KOPT-K1 (cell line): ENCODE measurements around the gene DNMT3A.

Experiments used
- H3K27ac ChIP-seq: fragments of 200-600 bp; sonication (generic); 2 replicates; pipeline ENCODE4 v1.5.1; 2016; ENCODE audit warnings: antibody characterized with exemption, mild to moderate bottlenecking, low read depth, low read length; ENCODE audit not compliant: poor library complexity, severe bottlenecking
- H3K36me3 ChIP-seq: fragments of 200-600 bp; sonication (generic); 2 replicates; pipeline ENCODE4 v1.5.1; 2017; ENCODE audit warnings: antibody characterized with exemption, mild to moderate bottlenecking, low read length, moderate library complexity; ENCODE audit not compliant: insufficient read depth
- H3K9me3 ChIP-seq: fragments of 200-600 bp; sonication (generic); 2 replicates; pipeline ENCODE4 v1.5.1; 2017; ENCODE audit warnings: antibody characterized with exemption, low read length, mild to moderate bottlenecking; ENCODE audit not compliant: insufficient read depth, poor library complexity, severe bottlenecking

DNMT3A gene

GRCh38 chr2:25365241-25365640, 23.5 kb upstream of the DNMT3A start:
- Histone ChIP-seq H3K27ac (no peak overlapping the region), H3K36me3 (no peaks in the 10 kb centered on the region), H3K9me3 (no peaks in the 10 kb centered on the region)

GRCh38 chr2:25363733-25364132, 22.0 kb upstream of the DNMT3A start:
- Histone ChIP-seq H3K27ac (no peak overlapping the region), H3K9me3 (no peaks in the 10 kb centered on the region), H3K36me3 (no peaks in the 10 kb centered on the region)

- no peaks in the 10 kb centered on the region for H3K36me3 ChIP-seq
- H3K27ac ChIP-seq, result peak overlapping the region; percentile 48
- no peaks in the 10 kb centered on the region for H3K9me3 ChIP-seq
These were observed 20.9 kb upstream of the DNMT3A start for GRCh38 chr2:25362434-25363145.

GRCh38 chr2:25362049-25362433, 20.3 kb upstream of the DNMT3A start:
- H3K9me3 ChIP-seq, result no peaks in the 10 kb centered on the region
- peak overlapping the region; percentile 48 for H3K27ac ChIP-seq
- no peaks in the 10 kb centered on the region for H3K36me3 ChIP-seq

- Histone ChIP-seq H3K36me3 (no peaks in the 10 kb centered on the region), H3K9me3 (no peaks in the 10 kb centered on the region), H3K27ac (no peak overlapping the region)
These were observed 19.7 kb upstream of the DNMT3A start for GRCh38 chr2:25361261-25362048.

GRCh38 chr2:25358836-25359235, 17.1 kb upstream of the DNMT3A start:
- Histone ChIP-seq H3K27ac (no peak overlapping the region), H3K9me3 (no peaks in the 10 kb centered on the region), H3K36me3 (no peaks in the 10 kb centered on the region)

GRCh38 chr2:25358249-25358815, 16.6 kb upstream of the DNMT3A start:
- H3K9me3 ChIP-seq, result no peaks in the 10 kb centered on the region
- no peak overlapping the region for H3K27ac ChIP-seq
- no peaks in the 10 kb centered on the region for H3K36me3 ChIP-seq

- Histone ChIP-seq H3K9me3 (no peaks in the 10 kb centered on the region), H3K36me3 (no peaks in the 10 kb centered on the region), H3K27ac (no peak overlapping the region)
These were observed 14.4 kb upstream of the DNMT3A start for GRCh38 chr2:25356088-25356487.

GRCh38 chr2:25355270-25355669, 13.5 kb upstream of the DNMT3A start:
- Histone ChIP-seq H3K36me3 (no peaks in the 10 kb centered on the region), H3K27ac (no peak overlapping the region), H3K9me3 (no peaks in the 10 kb centered on the region)

- no peaks in the 10 kb centered on the region for H3K9me3 ChIP-seq
- H3K27ac ChIP-seq, result no peak overlapping the region
- no peaks in the 10 kb centered on the region for H3K36me3 ChIP-seq
These were observed 12.4 kb upstream of the DNMT3A start for GRCh38 chr2:25354116-25354515.

- no peaks in the 10 kb centered on the region for H3K9me3 ChIP-seq
- no peak overlapping the region for H3K27ac ChIP-seq
- H3K36me3 ChIP-seq, result no peaks in the 10 kb centered on the region
These were observed 7.7 kb upstream of the DNMT3A start for GRCh38 chr2:25349397-25349796.

GRCh38 chr2:25347846-25348245, 6.1 kb upstream of the DNMT3A start:
- no peak overlapping the region for H3K27ac ChIP-seq

GRCh38 chr2:25347205-25347815, 5.6 kb upstream of the DNMT3A start:
- Histone ChIP-seq H3K27ac (peak overlapping the region; percentile 15), H3K36me3 (no peaks in the 10 kb centered on the region), H3K9me3 (no peaks in the 10 kb centered on the region)

More at GRCh38 chr2:25347846-25348245, 6.1 kb upstream of the DNMT3A start:
- Histone ChIP-seq H3K36me3 (no peaks in the 10 kb centered on the region), H3K9me3 (no peaks in the 10 kb centered on the region)

GRCh38 chr2:25343187-25343825, 1.6 kb upstream of the DNMT3A start:
- Histone ChIP-seq H3K27ac (no peak overlapping the region), H3K36me3 (0 out of 2 replicates have a peak, but pooled peaks cover 3% of the 10 kb centered on the region), H3K9me3 (no peaks in the 10 kb centered on the region)
